Stimulated activated CD4-positive, alpha-beta T cell treated with anti-CD3 and anti-CD28 coated beads, Interleukin-12 subunit alpha, Interleukin-12 subunit beta, amount 100 ng/mL, for 24 hours (primary cell): ENCODE results near the gene CNTN1.

Experiments used
- DNase-seq, 2 experiments: peaks; one replicate each; pipeline ENCODE4 v3.0.0-alpha.2; 2020; ENCODE audit warnings: low read depth in 2 of 2

CNTN1 gene

GRCh38 chr12:41106315-41106714, 414.1 kb downstream of the CNTN1 start:
- no peak for DNase-seq

GRCh38 chr12:41108032-41108431, 415.8 kb downstream of the CNTN1 start:
- no peak for DNase-seq

GRCh38 chr12:41112903-41113302, 420.7 kb downstream of the CNTN1 start:
- DNase-seq, result no peak

- DNase-seq, result no peak
These were observed 428.0 kb downstream of the CNTN1 start for GRCh38 chr12:41120211-41120610.

- DNase-seq, result no peak
These were observed 429.1 kb downstream of the CNTN1 start for GRCh38 chr12:41121374-41121773.
